Tibial nerve (tissue), 4 donors: ENCODE results near the gene HIPK2.

Experiments
- CTCF ChIP-seq, 5 experiments: fragments of 200-600 bp in 3 of 5; fragments of 450-650 bp in 2 of 5; sonication (generic) in 3 of 5; IDR thresholded peaks; one replicate each; pipeline ENCODE4 v1.5.1; 2016 to 2019; ENCODE audit warnings: antibody characterized with exemption in 5 of 5, mild to moderate bottlenecking in 3 of 5, moderate library complexity in 2 of 5
- EP300 ChIP-seq, 2 donors: sonication (generic); formaldehyde crosslinking; IDR thresholded peaks; one replicate each; pipeline ENCODE4 v1.6.1; 2017; ENCODE audit warnings: antibody characterized with exemption in 2 of 2, mild to moderate bottlenecking in 1 of 2
- POLR2A ChIP-seq, 2 donors: fragments of 450-650 bp; IDR thresholded peaks; one replicate each; pipeline ENCODE4 v1.6.1; 2017; ENCODE audit warnings: antibody characterized with exemption in 2 of 2, mild to moderate bottlenecking in 2 of 2, moderate library complexity in 2 of 2

- TF ChIP-seq CTCF (IDR thresholded peaks at IDR 0.05) (no peak), EP300 (IDR thresholded peaks at IDR 0.05) (no peak), POLR2A (IDR thresholded peaks at IDR 0.05) (no peak)
Observed at GRCh38 chr7:139753081-139753692, 24.6 kb downstream of the HIPK2 start.
